Activated CD8-positive, alpha-beta memory T cell treated with anti-CD3 and anti-CD28 coated beads, Interleukin-2, amount 50 U/mL, for 24 hours (primary cell): Measurements from ENCODE around the gene NHLH1.

Experiments
- DNase-seq: peaks from one replicate; pipeline ENCODE4 v3.0.0-alpha.2; 2020; ENCODE audit errors: extremely low read depth

NHLH1 gene

GRCh38 chr1:160366731-160367515 is at the start of gene NHLH1:
NHLH1 (plus strand) TSS chr1:160367071; CDS start chr1:160370732, 3,661 bp downstream.
- DNase-seq: no peak

- no peak for DNase-seq
Observed at GRCh38 chr1:160322831-160323230, 44.0 kb upstream of the NHLH1 start.

- DNase-seq: no peak
Observed at GRCh38 chr1:160325252-160325651, 41.6 kb upstream of the NHLH1 start.

- DNase-seq: no peak
Observed at GRCh38 chr1:160326418-160326817, 40.5 kb upstream of the NHLH1 start.

- no peak for DNase-seq
Observed at GRCh38 chr1:160328184-160328583, 38.7 kb upstream of the NHLH1 start.

GRCh38 chr1:160330119-160330518 is 36.8 kb upstream of the NHLH1 start:
- DNase-seq: no peak

GRCh38 chr1:160332516-160332915 is 34.4 kb upstream of the NHLH1 start:
- DNase-seq: no peak

- no peak for DNase-seq
Observed at GRCh38 chr1:160338580-160338979, 28.3 kb upstream of the NHLH1 start.

- no peak for DNase-seq
Observed at GRCh38 chr1:160340146-160340545, 26.7 kb upstream of the NHLH1 start.

GRCh38 chr1:160340866-160341265 is 26.0 kb upstream of the NHLH1 start:
- DNase-seq: no peak

GRCh38 chr1:160342526-160342925 is 24.3 kb upstream of the NHLH1 start:
- no peak for DNase-seq

GRCh38 chr1:160342953-160343869 is 23.7 kb upstream of the NHLH1 start, which contains the start of the genes COPA and NCSTN:
COPA (minus strand) TSS chr1:160343250; CDS start chr1:160343170, 80 bp downstream.
NCSTN (plus strand) TSS chr1:160343383; CDS start chr1:160343397, 14 bp downstream.
- peak; percentile 82 for DNase-seq

- no peak for DNase-seq
Observed at GRCh38 chr1:160344241-160344640, 22.6 kb upstream of the NHLH1 start.

- no peak for DNase-seq
Observed at GRCh38 chr1:160344936-160345335, 21.9 kb upstream of the NHLH1 start.

- no peak for DNase-seq
Observed at GRCh38 chr1:160346463-160346862, 20.4 kb upstream of the NHLH1 start.

GRCh38 chr1:160346958-160347357 is 19.9 kb upstream of the NHLH1 start:
- no peak for DNase-seq

GRCh38 chr1:160351629-160352028 is 15.2 kb upstream of the NHLH1 start:
- DNase-seq: no peak

GRCh38 chr1:160352555-160352954 is 14.3 kb upstream of the NHLH1 start:
- no peak for DNase-seq

GRCh38 chr1:160353223-160353622 is 13.6 kb upstream of the NHLH1 start:
- no peak for DNase-seq

- DNase-seq: no peak
Observed at GRCh38 chr1:160354388-160354985, 12.4 kb upstream of the NHLH1 start.

GRCh38 chr1:160357286-160358002 is 9.4 kb upstream of the NHLH1 start:
- DNase-seq: no peak
